ENCODE data around the gene DNAJC16. TPM values are rescaled to one million over a fixed set of nuclear protein-coding genes. Genes with fewer than 3 reads are reported as not detected.

The DNAJC16 gene
- total and polyA plus RNA-seq, 2 of the 4 experiments (the other 2 are of a cell fraction): 8.0 to 13.1 TPM

DNA sequence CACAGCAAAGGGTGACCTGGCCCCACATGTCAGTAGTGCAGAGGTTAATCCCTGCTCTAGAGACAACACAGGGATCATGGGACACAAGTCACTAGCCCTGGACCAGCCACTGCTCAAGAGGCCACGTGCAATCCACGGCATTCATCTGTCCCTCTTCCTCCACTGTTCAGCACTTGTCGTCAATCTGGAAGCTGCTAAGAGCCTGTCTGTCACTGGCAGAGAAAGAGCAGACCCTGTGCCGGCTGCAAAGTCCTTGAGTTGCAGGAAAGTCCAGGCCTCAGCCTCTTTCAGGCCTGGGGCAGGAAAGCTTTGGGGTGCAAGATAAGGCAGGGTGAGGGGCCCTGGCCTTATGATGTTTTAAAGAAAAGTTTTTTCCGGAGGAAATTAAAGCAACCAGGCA, 34.1 kb upstream of the DNAJC16 start:
- DNase-seq (no peak), ATAC-seq (ENCODE audit: low read depth) (no peak)
- H2BK20ac ChIP-seq (ENCODE audit: low read depth, low read length): no peak overlapping the region
- H2BK15ac ChIP-seq (ENCODE audit: low read depth, low read length): no peak overlapping the region
- no peak overlapping the region for H2AK5ac ChIP-seq (ENCODE audit: low read depth, low read length)
- H3K14ac ChIP-seq (replicated peaks; ENCODE audit: low read depth, low read length): no peak overlapping the region
- no peak overlapping the region for H2BK5ac ChIP-seq (ENCODE audit: low read depth, low read length, poor library complexity, severe bottlenecking)
- no peak overlapping the region for H4K91ac ChIP-seq (ENCODE audit: insufficient read depth, low read depth, low read length)
- H4K20me1 ChIP-seq (ENCODE audit: insufficient read depth, low read length): no peaks in the 10 kb centered on the region
- intact Hi-C loops (cut with micrococcal nuclease) (no loop called here), in situ Hi-C loops (cut with MboI; ENCODE audit: low sequenced_read_pairs) (no loop called here), dilution Hi-C loops (cut with HindIII; ENCODE audit: low sequenced_read_pairs, unreplicated experiment) (no loop called here)
- no peak overlapping the region for H3K4ac ChIP-seq (ENCODE audit: low read depth, low read length)
- H3K9me1 ChIP-seq (ENCODE audit: insufficient read depth, low read length): no peaks in the 10 kb centered on the region
- H4K8ac ChIP-seq (ENCODE audit: low read depth in 2 of 2, low read length in 2 of 2): no peak overlapping the region
- H3K4me2 ChIP-seq (ENCODE audit: low read depth, low read length): no peak overlapping the region
- no peak overlapping the region; the same call in 1 of the 2 replicates for H3K23ac ChIP-seq (ENCODE audit: low read depth, low read length)
- H3K9me3 ChIP-seq (ENCODE audit: control insufficient read depth, insufficient read depth, low read length): no peaks in the 10 kb centered on the region
- no peaks in the 10 kb centered on the region for H3K4me1 ChIP-seq (ENCODE audit: control insufficient read depth, insufficient read depth, low read length)
- CTCF ChIA-PET: no interaction called here
- H3K56ac ChIP-seq (ENCODE audit: extremely low read depth, insufficient read depth, low read length): no peak overlapping the region
- H3K4me3 ChIP-seq (ENCODE audit: insufficient read depth, low read depth, low read length): no peak overlapping the region
- peaks cover 11% of the 10 kb centered on the region for H3K36me3 ChIP-seq (ENCODE audit: control insufficient read depth, insufficient read depth, low read length)
- no peak overlapping the region for H2AFZ ChIP-seq (replicated peaks; ENCODE audit: low read length, poor library complexity)
- no peaks in the 10 kb centered on the region for H3K27me3 ChIP-seq (ENCODE audit: control insufficient read depth, insufficient read depth, low read length)
- no peak overlapping the region for H3K27ac ChIP-seq (ENCODE audit: insufficient read depth, low read length)
- POLR2A ChIA-PET (ENCODE audit: unreplicated experiment): no interaction called here
- H2AK9ac ChIP-seq (replicated peaks; ENCODE audit: low read depth, low read length, poor library complexity): no peak overlapping the region
- H2BK120ac ChIP-seq (ENCODE audit: low read depth, low read length): no peak overlapping the region
- no peak overlapping the region for H3K9ac ChIP-seq (ENCODE audit: low read depth, low read length)
- no CpG with 5 or more reads among the region's 5 CpGs for WGBS, 2 experiments (ENCODE audit: extremely low coverage in 2 of 2, insufficient read length in 1 of 2)
- no TSS peak for BruUV-seq (replicated peaks)
- no peak overlapping the region for H3K18ac ChIP-seq (ENCODE audit: low read depth, low read length)
- no peaks in the 10 kb centered on the region for H3K79me1 ChIP-seq (ENCODE audit: low read depth in 1 of 2, low read length in 2 of 2)
- H4K5ac ChIP-seq (ENCODE audit: low read depth, low read length): no peak overlapping the region
- TF ChIP-seq CHD1 (IDR thresholded peaks at IDR 0.05; ENCODE audit: low read depth, low read length): no peak
- TF ChIP-seq RCOR1 (IDR thresholded peaks at IDR 0.05; ENCODE audit: insufficient replicate concordance, low read length): no peak
- TF ChIP-seq SMC3 (IDR thresholded peaks at IDR 0.05; ENCODE audit: low read depth, low read length): no peak
- TF ChIP-seq RAD21 (IDR thresholded peaks at IDR 0.05; ENCODE audit: low read length): no peak
- TF ChIP-seq BHLHE40 (IDR thresholded peaks at IDR 0.05; ENCODE audit: low read depth, low read length): no peak
- TF ChIP-seq POLR2A (IDR thresholded peaks at IDR 0.05; ENCODE audit: low read depth, low read length): no peak
- TF ChIP-seq NFE2L2 (IDR thresholded peaks at IDR 0.05; ENCODE audit: low read depth, low read length): no peak
- no peak for TF ChIP-seq RFX5 (IDR thresholded peaks at IDR 0.05; ENCODE audit: low read depth, low read length)
- TF ChIP-seq CTCF (conservative IDR thresholded peaks at IDR 0.05; ENCODE audit: low read depth, low read length): no peak
- no peak for TF ChIP-seq MXI1 (IDR thresholded peaks at IDR 0.05; ENCODE audit: borderline replicate concordance, low read depth, low read length)
- no peak for TF ChIP-seq FOS (IDR thresholded peaks at IDR 0.05; ENCODE audit: low read depth, low read length)
- TF ChIP-seq CEBPB (IDR thresholded peaks at IDR 0.05; ENCODE audit: low read depth, low read length): no peak
- TF ChIP-seq USF2 (IDR thresholded peaks at IDR 0.05; ENCODE audit: low read depth, low read length): no peak
- no peak for TF ChIP-seq MAZ (IDR thresholded peaks at IDR 0.05; ENCODE audit: borderline replicate concordance, low read depth, low read length)
- TF ChIP-seq MAFK (IDR thresholded peaks at IDR 0.05; ENCODE audit: low read depth, low read length): no peak
- TF ChIP-seq, protein P1, sequence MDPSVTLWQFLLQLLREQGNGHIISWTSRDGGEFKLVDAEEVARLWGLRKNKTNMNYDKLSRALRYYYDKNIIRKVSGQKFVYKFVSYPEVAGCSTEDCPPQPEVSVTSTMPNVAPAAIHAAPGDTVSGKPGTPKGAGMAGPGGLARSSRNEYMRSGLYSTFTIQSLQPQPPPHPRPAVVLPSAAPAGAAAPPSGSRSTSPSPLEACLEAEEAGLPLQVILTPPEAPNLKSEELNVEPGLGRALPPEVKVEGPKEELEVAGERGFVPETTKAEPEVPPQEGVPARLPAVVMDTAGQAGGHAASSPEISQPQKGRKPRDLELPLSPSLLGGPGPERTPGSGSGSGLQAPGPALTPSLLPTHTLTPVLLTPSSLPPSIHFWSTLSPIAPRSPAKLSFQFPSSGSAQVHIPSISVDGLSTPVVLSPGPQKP (IDR thresholded peaks at IDR 0.05; ENCODE audit: borderline replicate concordance, low read depth, low read length): no peak

All from IMR-90 (cell line).